Right ventricle myocardium inferior (tissue), 1 donor: ENCODE results near the gene DGAT2. TPM values are rescaled to one million over a fixed set of nuclear protein-coding genes. Genes with fewer than 3 reads are reported as not detected.
"Not testable (repeated sequence)": the region's sequence is repeated elsewhere in the genome, so short reads cannot be mapped to it uniquely, and the experiment has no call there.

Experiments used
- ATAC-seq: fragments of 200-7000 bp; cut with Tn5 transposase; one replicate; pipeline ENCODE4 v1.9.1; 2020; ENCODE audit warnings: mild to moderate bottlenecking, moderate library complexity
- DNase-seq: peaks from one replicate; pipeline ENCODE4 v3.0.0; 2021; ENCODE audit errors: missing footprints
- intact Hi-C: fragments of 100-400 bp; cut with DNase I; formaldehyde crosslinking; loops from one replicate; pipeline ENCODE4 v1.11.0; 2022
- long read RNA-seq: library from polyadenylated mRNA; unstranded; transcript quantifications from one replicate; pipeline ENCODE4 v2.0.0, GENCODE V29; 2021
- total RNA-seq: library from RNA; stranded (reverse); fragmentation: NEBNext Ultra II Directional; extraction: Animal tissue kit (Norgen Biotek cat#: 25700); gene quantifications from one replicate; pipeline ENCODE4 v1.2.1, GENCODE V29; 2021
- donor health status: DM: no; HTN: yes; CAD: no; lungs with severe emphysema.

Gene DGAT2, protein sequence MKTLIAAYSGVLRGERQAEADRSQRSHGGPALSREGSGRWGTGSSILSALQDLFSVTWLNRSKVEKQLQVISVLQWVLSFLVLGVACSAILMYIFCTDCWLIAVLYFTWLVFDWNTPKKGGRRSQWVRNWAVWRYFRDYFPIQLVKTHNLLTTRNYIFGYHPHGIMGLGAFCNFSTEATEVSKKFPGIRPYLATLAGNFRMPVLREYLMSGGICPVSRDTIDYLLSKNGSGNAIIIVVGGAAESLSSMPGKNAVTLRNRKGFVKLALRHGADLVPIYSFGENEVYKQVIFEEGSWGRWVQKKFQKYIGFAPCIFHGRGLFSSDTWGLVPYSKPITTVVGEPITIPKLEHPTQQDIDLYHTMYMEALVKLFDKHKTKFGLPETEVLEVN
- total RNA-seq, result 25.5 TPM
- long read RNA-seq, transcript DGAT2-201 (8 exons, 2,453 nt), result major isoform, 54 of 56 reads
- long read RNA-seq, partial matches to known transcripts, result 0 of 56 reads
- long read RNA-seq, other reads (novel, unspliced or antisense), result 1 of 56 reads

DNA sequence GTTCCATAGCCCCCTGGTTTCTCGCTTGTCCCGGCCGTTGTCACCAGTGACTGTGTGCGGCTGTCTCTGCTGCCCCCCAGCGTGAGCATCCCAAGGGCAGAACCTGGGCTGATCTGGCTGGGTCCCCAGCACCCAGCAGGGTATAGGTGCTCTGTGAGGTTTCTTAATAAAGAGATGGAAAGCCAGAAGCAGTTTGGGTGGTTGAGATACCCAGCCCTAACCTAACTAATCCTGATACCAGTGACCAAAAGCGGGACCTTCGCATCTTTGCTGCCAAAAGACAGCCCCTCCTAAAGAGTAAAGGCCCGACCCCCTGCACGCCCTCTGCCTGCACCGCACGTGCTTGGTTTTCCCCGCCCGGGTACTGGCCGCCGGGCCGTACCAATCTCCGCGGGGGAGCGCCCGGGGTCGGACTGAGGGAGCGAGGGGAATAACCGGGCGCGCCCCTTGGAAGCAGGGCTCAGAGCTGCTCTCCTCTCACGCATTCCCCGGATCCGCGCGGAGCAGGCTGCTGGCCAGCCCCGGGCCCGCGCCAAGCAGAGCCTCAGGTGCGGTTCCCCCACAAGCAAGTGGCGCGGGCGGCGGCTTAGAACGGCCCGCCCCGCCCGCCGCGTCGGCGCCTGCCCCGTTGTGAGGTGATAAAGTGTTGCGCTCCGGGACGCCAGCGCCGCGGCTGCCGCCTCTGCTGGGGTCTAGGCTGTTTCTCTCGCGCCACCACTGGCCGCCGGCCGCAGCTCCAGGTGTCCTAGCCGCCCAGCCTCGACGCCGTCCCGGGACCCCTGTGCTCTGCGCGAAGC, at the start of gene DGAT2:
Gene DGAT2 (plus strand): TSS at position 667 of the 797 bp plus-strand sequence. CDS start 214 bp downstream, outside the sequence.
- DNase-seq (peak; percentile 95), ATAC-seq (peak; percentile 92)
- intact Hi-C loops, result loop anchor here (1.0 kb wide), 2 partner anchors 44 to 62 kb away; no protein-coding TSS in a partner anchor

DNA sequence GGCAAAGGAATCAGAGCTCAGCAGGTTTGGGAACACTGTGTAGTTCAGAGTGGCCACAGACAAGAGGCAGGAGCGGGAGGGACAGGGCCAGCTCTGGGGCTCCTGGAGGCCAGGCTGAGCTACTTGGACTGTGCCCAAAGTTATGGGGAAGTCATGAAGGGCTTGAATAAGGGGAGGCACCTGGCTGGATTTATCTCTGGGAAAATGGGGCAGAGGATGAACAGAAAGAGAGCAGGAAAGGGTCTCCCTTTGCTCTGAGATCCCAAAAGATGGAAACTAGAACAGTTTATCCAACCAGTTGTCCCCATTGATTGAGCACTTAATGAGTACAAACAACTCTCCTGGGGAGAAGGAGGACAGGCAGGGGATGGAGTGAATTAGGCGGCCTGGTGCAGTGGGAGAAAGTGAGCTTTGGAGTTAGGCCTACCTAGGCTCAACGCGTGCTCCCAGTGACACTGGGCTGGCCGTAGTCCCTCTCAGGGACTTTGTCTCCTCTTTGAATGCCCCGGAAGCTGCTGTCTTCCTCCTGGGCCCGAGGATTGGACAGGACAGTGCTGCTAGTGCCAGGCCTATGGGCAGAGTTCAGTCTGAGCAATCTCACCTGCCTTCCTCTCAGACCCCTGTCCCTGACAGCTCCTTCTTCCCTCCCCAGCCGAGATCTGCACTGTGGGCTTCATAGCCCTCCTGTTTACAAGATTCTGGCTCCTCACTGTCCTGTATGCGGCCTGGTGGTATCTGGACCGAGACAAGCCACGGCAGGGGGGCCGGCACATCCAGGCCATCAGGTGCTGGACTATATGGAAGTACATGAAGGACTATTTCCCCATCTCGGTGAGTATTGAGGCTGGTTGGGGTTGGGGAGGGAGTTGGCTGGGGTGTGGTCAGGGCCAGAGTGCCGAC, 49.0 kb upstream of the DGAT2 start:
- DNase-seq (peak; percentile 53), ATAC-seq (peak; percentile 63)
- intact Hi-C loops, result loop anchor here (5.0 kb wide), 1 partner anchor 148 kb away; no protein-coding TSS in a partner anchor

- intact Hi-C loops, result loop anchor here (5.0 kb wide), 1 partner anchor 147 kb away; no protein-coding TSS in a partner anchor
- no peak for ATAC-seq
Observed at GRCh38 chr11:75720639-75721038, 47.9 kb upstream of the DGAT2 start.

GRCh38 chr11:75721852-75722668, 46.5 kb upstream of the DGAT2 start:
- ATAC-seq (no peak), DNase-seq (peak; percentile 58)
- intact Hi-C loops, result loop anchor here (5.0 kb wide), 1 partner anchor 145 kb away; no protein-coding TSS in a partner anchor

More at GRCh38 chr11:75720639-75721038, 47.9 kb upstream of the DGAT2 start:
- no peak for DNase-seq

DNA sequence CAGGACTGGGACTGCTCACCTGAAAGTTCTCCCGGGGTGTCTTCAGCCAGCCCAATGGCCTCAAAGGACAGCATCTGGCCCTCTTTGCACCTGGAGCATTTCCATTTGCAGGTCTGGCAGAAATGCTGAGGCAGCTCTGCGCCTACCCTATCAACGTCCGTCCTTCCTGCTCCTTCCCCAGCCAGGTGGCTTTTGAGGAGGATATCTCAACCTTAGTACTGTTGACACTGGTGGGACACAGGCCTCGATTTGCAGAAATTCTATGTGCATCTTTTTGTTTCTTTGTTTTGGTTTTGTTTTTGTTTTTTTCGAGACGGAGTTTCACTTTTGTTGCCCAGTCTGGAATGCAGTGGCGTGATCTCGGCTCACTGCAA, 45.9 kb upstream of the DGAT2 start:
- DNase-seq, result no peak
- ATAC-seq, result no peak
- intact Hi-C loops, result loop anchor here (5.0 kb wide), 1 partner anchor 145 kb away; no protein-coding TSS in a partner anchor

DNA sequence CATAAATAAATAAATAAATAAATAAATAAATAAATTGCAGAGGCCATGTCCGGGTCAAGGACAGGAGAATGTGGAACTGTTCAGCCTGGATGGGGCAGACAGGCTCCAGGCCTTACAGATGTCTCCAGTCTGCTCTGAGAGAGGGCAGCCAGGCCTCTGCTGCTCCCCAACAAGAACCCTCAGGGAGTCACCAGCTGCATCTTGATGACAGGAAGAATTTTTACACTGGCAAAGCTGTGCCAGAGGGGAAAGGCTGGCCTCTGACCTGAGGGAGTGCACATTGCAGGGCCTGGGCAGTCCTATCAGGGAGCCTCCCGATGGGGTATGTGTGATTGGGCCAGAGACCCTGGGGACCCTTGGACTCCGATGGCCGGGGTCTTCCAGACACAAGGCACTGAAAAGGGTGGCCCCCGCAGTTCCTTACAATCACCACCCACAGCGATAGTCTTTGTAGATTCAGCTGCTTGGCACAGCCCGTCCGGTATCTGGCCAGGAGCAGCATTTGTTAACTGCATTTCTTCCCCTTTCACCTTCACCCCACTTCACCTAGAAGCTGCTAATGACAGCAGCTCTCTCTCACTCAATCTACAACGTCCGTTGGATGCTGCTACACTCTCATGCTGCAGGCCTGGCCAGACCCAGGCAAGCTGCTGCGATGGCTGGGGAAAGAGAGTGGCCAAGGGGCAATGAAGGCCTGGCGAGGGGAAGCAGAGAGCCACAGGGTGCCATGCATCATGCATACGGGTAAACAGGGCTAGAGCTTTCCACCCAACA, 42.8 kb upstream of the DGAT2 start:
- ATAC-seq (peak; percentile 53), DNase-seq (peak; percentile 57)
- intact Hi-C loops, result no loop called here

DNA sequence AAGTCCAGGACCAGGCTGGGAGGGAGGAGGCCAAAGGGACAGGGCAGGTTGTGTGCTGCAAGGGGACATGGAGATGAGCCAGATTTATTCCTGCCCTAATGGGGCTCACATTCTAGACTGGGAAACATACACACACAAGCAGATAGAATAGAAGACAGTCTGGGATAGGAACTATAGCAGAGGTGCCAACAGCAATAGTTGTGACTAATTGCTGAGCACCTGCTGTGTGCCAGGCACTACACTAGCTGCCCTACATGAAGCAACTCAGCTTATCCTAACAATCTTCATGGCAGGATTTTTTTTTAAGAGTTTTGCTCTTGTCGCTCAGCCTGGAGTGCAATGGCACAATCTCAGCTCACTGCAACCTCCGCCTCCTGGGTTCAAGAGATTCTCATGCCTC, 39.6 kb upstream of the DGAT2 start:
- intact Hi-C loops, result no loop called here
- no peak for ATAC-seq

GRCh38 chr11:75731095-75731494, 37.5 kb upstream of the DGAT2 start:
- no peak for ATAC-seq
- DNase-seq, result no peak
- intact Hi-C loops, result no loop called here

More for the DNA sequence above, 39.6 kb upstream of the DGAT2 start:
- DNase-seq, result no peak

DNA sequence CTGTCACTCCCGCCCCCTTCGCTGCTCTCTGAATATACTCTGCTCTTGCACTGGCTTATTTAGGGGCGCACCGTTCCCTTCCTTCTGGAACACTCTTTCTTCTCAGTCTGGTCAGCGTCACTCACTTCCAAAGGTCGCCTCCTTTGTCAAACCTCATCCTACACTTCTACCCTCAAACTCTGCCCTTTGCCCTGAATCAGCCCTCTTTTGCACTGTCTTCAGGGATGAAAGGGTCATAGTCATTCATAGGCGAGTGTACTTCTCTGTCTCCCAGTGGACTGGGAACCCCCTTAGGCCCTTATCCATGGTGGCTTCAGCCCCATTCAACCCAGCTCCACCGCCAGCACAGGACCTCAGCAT, 35.5 kb upstream of the DGAT2 start:
- intact Hi-C loops, result no loop called here
- no peak for DNase-seq
- ATAC-seq, result no peak

DNA sequence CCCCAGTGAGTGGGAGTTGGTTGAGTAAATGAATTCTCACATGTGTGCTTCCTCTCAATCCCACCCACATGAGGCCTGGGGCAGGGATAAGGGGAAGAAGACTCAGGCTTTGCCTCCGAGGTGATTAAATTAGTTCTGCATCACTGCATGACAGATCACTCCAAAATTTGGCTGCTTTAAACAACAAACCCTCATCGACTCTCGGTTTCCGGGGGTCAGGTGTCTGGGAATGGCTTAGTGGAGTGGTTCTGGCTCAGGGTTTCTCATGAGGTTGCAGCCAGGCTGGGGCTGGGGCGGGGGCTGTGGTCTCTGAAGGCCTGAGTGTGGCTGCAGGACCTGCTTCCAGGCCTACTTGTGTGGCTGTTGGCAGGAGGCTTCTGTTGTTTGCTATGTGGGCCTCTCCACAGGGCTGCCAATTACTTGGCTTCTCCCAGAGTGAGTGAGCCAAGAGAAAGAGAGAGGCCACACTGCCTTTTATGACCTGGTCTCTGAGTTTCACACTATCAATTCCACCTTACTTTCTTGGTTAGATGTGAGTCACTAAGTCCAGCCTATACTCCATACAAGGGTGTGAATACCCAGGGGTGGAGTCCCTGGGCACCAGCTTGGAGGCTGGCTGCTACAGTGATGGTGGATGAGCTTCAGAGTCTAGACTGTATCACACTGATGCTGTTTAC, 35.0 kb upstream of the DGAT2 start:
- DNase-seq (no peak), ATAC-seq (peak; percentile 88)
- intact Hi-C loops, result no loop called here

- no peak for ATAC-seq
- DNase-seq, result no peak
- intact Hi-C loops, result no loop called here
Observed at GRCh38 chr11:75734491-75735180, 33.9 kb upstream of the DGAT2 start.

DNA sequence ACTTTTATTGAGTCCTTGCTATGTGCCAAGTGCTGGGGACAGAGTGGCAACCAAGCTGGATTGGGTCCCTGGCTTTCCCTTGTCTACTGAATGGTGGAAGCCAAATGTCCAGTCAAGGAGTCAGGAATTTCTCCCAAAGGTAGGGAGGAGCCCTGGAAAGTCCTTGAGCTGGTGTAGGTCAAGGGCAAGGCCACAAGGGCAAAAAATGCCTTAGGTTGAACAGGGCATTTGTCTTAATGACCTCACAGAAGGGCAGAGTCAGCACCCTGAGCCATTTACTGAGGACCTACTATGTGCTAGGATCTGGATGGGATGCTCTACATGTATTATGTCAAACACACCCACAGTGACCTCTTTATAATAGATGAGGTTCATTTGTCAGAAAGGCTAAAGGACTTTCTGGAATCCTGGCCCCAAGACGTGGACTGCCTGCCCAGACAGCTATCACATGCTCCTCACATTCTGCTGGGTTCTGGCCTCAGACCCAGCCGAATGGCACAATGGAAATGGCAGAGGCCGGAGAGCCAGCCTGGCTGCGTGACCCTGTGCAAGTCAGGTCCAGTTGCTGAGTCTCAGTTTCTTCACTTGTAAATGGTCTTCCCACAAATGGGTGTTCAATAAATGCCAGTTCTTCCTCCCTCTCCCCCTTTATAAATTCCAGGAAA, 33.3 kb upstream of the DGAT2 start:
- ATAC-seq (no peak), DNase-seq (no peak)
- intact Hi-C loops, result no loop called here

- intact Hi-C loops, result no loop called here
- ATAC-seq, result no peak
- no peak for DNase-seq
Observed at GRCh38 chr11:75737314-75737713, 31.3 kb upstream of the DGAT2 start.

- ATAC-seq (no peak), DNase-seq (no peak)
- intact Hi-C loops, result no loop called here
Observed at GRCh38 chr11:75740681-75741080, 27.9 kb upstream of the DGAT2 start.

- DNase-seq, intact Hi-C loops, ATAC-seq: not testable (repeated sequence)
Observed at GRCh38 chr11:75743159-75743558, 25.4 kb upstream of the DGAT2 start.
